Activated CD4-positive, alpha-beta T cell treated with anti-CD3 and anti-CD28 coated beads, Interleukin-2, amount 50 U/mL, for 16 hours (primary cell): ENCODE measurements around the gene ERC2.

Experiments used
- DNase-seq: peaks from one replicate; pipeline ENCODE4 v3.0.0-alpha.2; 2020

The ERC2 gene

DNA sequence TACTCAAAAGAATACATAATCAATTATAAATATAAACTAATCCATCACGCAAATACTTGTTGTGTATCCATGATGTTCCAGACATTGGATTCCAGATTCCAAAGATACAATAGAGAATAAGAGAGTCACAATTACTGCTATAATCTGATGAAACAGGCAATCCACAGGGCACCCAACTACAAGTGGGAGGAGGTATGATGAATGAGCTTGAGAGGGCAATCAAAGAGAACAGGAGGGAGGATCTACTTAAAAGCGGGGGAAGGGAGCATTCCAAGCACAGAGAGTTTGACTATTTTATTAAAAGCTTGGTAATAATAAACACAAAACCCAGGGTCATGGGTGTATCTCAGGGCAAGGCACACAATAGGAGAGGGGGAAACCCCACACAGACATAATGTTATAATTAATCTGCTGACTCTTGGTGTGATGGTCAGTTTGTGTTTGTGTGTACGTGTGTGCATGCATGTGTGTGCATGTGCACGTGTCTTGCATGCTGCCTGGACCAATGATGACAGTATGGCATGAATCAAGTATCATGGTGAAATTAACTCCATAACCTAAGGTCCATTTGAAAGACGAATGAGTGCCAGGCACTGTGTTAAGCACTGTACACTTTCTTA lies 655.8 kb downstream of the ERC2 start:
- no peak for DNase-seq

DNA sequence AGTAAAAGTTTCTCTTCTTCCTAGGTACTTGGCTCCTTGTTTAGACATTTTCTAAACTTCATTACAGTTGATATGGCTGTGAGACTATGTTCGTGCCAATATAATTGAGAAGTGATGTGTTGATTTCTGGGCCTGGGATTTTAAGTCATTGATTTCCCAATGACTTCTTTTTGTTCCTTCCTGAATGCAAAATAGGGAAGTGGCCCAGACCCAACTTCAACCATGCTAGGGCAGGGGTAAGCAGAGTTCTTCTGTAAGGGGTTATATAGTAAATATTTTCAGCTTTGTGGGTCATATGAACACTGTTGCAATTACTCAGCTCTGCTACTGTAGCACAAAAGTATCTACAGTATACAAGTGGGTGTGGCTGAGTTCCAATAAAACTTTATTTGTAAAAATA lies 661.1 kb downstream of the ERC2 start:
- DNase-seq: no peak

DNA sequence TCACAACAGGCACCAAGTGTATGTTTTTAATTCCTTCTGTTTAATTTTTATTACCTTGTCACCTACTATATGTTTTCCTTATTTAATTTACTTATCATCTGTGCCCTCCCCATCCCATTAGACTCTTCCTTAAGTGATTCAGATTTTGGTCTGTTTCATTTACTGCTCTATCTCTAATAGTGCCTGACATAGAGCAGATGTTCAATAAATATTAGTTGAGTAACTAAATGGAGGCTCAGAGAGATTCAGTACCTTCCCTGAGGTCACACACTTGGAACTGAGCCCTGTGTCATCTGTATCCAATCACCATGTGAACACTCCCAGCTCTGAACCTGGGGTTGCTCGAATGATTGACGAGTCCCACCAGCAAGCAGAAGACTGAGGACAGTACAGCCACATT lies 663.1 kb downstream of the ERC2 start:
- no peak for DNase-seq

- no peak for DNase-seq
These were observed 663.8 kb downstream of the ERC2 start for GRCh38 chr3:55804170-55805095.

- DNase-seq: no peak
These were observed 665.5 kb downstream of the ERC2 start for GRCh38 chr3:55802816-55803215.

DNA sequence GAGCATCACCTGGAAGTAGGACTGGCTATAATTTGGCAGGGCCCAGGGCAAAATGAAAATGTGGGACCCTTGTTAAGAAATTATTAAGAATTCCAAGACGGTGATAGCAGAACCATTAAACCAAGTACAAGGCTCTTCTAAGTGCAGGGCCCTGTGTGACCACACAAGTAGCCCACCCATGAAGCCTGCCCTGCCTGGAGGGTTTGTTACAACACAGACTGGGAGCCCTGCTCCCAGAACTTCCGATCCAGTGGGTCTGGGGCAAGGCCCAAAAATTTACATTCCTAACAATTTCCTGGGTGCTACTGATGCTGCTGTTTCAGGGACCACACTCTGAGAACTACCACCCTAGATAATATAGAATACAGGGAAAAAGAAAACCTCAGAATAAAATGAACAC lies 666.6 kb downstream of the ERC2 start:
- no peak for DNase-seq

- no peak for DNase-seq
These were observed 667.2 kb downstream of the ERC2 start for GRCh38 chr3:55801068-55801467.

- DNase-seq: no peak
These were observed 670.5 kb downstream of the ERC2 start for GRCh38 chr3:55797775-55798174.

DNA sequence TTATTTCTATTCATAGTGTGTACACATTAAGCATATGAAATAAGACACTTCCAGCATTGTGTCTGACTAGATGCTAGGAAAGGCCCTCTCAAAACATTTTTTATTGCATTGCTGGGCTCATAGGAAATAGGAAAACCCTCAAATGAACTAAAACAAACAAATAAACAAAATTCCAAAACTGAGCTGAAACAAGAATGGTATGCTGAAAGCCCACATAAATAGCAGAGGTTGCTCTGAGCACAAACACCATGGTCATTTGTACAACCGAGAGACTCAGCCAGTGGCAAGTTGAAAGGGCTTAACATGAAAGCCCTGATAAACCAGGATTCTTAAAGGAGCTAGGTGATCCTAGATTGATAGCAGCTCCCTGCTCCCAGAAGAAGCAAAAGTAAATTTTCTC lies 671.2 kb downstream of the ERC2 start:
- no peak for DNase-seq

GRCh38 chr3:55796533-55796932 lies 671.7 kb downstream of the ERC2 start:
- DNase-seq: no peak

DNA sequence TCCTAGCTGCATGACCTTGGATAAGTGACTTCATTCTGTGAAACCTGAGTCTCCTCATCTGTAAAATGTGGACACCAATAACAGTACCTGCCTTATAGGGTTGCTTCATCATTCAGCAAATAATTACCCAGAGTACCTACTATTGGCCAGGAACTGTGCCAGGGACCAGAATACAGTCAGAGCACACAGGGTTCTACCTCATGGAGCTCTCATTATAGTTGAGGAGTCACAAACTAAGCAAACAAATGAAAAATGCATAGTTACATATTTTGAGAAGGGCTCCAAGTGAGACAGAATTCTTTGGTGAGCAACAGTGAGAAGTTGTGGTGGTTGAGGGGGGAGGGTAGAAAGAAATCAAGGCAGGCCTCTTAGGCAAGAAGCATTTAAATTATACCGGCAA lies 672.5 kb downstream of the ERC2 start:
- DNase-seq: no peak

DNA sequence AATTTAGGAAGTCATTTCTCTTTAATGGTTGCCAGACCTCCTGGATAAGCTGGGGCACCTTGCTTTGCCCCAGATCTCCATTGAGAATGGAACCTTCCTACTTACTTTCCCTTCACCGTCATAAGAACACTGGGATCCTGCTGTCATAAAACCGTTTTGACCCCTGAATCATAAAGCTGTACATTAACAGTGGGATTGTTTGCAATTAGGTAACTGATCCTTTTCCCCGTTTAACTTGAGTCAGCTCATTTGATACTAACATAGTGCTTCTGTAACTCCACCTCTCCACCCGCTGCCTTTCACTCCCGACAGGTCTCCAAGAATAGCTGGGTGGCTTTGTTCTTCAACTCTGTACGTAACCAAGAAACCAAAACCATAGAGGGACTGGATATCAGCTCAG lies 673.0 kb downstream of the ERC2 start:
- no peak for DNase-seq

DNA sequence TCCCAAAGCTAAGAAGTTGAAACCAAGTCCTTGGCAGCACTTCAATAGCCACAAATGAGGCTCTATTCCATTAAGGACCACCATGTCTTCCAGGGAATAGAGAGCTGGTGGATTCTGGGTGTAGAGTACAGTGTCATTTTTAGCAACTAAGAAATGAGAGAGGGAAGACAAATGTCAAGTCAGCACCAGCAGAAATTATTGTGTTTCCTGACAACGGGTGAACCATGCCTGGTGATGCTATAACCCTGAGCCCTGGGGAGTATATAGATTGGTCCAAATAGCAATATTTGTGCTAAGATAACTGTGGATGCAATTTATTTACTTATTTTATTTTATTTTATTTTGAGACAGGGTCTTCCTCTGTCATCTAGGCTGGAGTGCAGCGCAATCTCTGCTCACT lies 675.5 kb downstream of the ERC2 start:
- DNase-seq: no peak

GRCh38 chr3:55792009-55792408 lies 676.3 kb downstream of the ERC2 start:
- DNase-seq: no peak

- no peak for DNase-seq
These were observed 677.5 kb downstream of the ERC2 start for GRCh38 chr3:55790596-55791350.

DNA sequence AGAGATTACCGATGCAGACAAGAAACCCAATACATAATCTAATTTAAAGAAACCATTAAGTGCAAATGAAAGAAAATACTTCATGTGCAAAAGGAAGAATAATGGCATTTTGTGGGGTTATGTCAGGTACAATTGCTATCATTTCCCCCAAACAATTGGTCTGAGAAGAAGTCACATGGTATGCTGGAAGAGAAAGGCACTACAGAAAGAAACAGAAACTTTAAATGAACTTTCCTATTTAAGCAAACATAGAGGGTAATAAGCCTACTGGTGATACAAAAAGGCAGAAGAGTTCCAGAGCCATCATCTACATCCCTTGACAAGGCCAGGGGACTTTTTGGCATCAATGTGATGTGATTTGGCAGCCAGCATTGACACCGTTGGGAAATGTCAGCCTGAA lies 678.8 kb downstream of the ERC2 start:
- DNase-seq: no peak

GRCh38 chr3:55782807-55783206 lies 685.5 kb downstream of the ERC2 start:
- no peak for DNase-seq

GRCh38 chr3:55782351-55782750 lies 685.9 kb downstream of the ERC2 start:
- DNase-seq: no peak

DNA sequence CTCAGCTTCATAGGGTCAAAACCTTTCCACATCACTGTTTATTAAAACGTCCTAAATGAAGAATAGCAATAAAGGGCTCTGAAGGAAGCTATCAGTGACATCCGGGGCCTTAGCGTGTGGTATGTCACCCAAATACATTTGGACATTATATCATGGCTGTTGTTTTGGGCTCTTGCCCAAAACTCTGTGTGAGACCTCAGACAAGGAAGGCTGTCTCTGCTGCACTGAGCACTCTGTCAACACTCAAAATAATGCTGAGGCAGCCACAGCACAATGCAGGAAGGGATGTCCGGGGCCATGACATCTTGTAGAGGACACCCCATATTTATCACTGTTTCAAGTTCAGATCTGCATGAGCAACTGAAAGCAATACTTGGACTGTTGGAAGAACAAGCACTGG lies 687.4 kb downstream of the ERC2 start:
- no peak for DNase-seq

- no peak for DNase-seq
These were observed 688.7 kb downstream of the ERC2 start for GRCh38 chr3:55779543-55779942.

- no peak for DNase-seq
These were observed 692.7 kb downstream of the ERC2 start for GRCh38 chr3:55775366-55776154.

DNA sequence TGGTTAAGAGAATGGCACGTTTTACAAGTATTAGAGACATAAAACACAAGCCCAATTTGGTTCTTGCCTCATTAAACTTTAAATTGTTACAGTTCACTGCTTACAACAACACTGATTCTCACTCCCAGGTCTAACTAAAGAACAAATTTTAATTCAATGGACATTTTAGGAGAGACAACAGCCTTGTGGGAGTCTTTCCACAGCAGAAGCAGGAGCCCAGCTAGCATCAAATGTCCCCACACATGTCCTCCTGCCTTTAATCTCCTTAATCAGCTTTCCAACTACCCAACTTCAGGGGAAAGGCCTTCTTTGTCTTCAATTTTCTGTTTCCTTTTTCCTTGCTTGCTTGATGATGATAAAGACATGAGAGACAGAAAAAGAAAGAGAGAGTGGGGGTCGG lies 693.4 kb downstream of the ERC2 start:
- DNase-seq: no peak

DNA sequence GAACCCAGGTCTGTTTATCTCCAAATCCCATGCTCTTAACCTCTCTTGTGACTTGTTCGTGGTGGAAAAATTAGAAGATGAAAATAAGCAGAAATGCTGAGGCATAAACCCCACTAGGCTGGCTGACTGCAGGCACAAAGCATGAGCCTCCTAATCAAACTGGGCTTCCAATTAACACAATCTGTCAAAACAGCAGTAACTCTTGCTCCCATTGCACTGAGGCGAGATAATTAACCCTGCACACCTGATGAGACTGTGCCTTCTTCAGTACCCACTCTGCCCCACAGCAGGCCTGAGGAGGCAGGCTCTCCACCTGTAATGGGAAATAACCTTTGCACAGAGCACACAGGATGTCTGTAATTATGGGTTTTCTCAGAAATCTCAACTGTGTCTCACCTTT lies 696.8 kb downstream of the ERC2 start:
- no peak for DNase-seq
